Fibroblast of the aortic adventitia (primary cell): Measurements from ENCODE around the gene SLC38A10. TPM values are rescaled to one million over a fixed set of nuclear protein-coding genes. Genes with fewer than 3 reads are reported as not detected.

ENCODE experiments used
- DNase-seq: peaks from one replicate; pipeline ENCODE4 v3.0.0-alpha.2; 2010; ENCODE audit warnings: low read depth
- H3K4me3 ChIP-seq: 2 replicates; pipeline ENCODE4 v1.5.1; 2011; ENCODE audit warnings: low read depth, mild to moderate bottlenecking, control low read depth, low read length, moderate library complexity
- total RNA-seq: library from RNA; depleted of rRNA; stranded (reverse); fragments of >200 nt; gene quantifications from 2 replicates; pipeline ENCODE4 v1.2.3, GENCODE V29; 2012; ENCODE audit warnings: low replicate concordance
- TF ChIP-seq, protein P1 (sequence below): IDR thresholded peaks from 2 replicates; pipeline ENCODE4 v1.5.1; 2011; ENCODE audit warnings: mild to moderate bottlenecking, low read length, control low read depth, inconsistent platforms; ENCODE audit not compliant: insufficient read depth

The SLC38A10 gene
- total RNA-seq, 1 donor, result 49.5 TPM

DNA sequence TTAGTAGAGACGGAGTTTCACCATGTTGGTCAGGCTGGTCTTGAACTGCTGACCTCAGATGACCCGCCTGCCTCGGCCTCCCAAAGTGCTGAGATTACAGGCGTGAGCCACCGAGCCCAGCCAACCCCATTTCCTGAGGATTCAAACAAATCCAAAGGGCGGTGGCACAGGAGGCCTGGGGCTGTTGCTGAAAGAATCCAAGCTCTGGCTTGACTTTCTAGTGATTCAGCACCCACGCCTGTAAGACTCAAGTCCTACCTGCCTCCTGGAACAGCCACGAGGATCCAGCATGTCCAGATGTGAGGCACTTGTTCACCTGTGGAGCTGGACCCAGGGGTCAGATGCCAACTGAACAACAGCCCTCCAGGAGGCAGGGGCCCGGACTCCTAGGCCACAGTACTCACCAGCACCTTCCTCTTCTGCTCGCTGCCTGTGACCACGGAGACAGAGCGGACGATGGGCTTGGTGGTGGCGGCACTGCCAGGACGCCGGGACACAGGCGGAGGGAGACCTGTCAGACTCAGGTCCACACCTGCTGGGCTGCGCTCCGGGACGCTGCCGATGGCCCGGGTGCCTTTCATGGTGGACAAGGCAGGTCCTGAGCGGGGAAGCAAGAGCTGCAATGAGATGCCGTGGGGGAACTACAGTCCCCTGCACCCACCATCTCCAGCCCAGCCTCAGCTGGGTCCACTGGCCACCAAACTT, 75.5 kb downstream of the SLC38A10 start:
- no peak overlapping the region for H3K4me3 ChIP-seq
- no peak for DNase-seq
- TF ChIP-seq, protein P1, sequence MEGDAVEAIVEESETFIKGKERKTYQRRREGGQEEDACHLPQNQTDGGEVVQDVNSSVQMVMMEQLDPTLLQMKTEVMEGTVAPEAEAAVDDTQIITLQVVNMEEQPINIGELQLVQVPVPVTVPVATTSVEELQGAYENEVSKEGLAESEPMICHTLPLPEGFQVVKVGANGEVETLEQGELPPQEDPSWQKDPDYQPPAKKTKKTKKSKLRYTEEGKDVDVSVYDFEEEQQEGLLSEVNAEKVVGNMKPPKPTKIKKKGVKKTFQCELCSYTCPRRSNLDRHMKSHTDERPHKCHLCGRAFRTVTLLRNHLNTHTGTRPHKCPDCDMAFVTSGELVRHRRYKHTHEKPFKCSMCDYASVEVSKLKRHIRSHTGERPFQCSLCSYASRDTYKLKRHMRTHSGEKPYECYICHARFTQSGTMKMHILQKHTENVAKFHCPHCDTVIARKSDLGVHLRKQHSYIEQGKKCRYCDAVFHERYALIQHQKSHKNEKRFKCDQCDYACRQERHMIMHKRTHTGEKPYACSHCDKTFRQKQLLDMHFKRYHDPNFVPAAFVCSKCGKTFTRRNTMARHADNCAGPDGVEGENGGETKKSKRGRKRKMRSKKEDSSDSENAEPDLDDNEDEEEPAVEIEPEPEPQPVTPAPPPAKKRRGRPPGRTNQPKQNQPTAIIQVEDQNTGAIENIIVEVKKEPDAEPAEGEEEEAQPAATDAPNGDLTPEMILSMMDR, result no peak

DNA sequence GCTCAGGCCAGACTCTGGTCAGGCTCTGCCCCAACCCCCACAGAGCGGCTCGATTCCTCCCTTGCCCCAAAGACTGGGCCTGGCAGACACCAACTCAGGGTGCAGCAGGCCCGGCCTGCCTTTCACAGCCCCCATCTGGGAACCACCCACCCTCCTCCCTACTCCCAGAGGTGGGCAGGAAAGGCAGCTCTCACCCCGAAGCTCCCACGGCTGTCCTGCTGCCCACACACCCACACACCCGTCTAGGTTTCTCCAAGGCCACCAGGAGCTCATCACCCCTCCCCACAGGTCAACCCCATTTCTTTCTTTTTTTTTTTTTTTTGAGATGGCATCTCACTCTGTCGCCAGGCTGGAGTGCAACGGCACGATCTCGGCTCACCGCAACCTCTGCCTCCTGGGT, 76.1 kb downstream of the SLC38A10 start:
- no peak for DNase-seq
- TF ChIP-seq, protein P1, result no peak
- H3K4me3 ChIP-seq, result no peak overlapping the region

DNA sequence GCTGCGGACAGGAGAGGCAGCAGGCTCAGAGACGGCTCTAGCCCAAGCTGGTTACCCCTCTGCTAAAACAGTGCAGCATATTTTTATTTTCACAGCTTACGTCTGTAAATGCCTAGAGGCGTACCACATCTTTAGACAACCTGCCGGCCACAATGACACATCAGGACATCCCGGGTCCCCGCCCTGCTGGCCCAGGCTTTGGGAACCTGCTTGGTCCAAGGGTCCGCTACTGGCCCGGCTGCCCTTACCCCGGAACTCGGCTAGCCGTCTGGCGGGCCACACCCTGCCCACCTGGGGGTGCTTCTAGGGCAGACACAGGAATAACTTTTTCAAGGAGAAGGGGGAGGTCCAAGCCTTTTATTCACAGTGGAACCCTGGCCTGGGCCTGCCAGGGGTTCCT, 76.6 kb downstream of the SLC38A10 start:
- H3K4me3 ChIP-seq, result no peak overlapping the region
- TF ChIP-seq, protein P1, result no peak
- DNase-seq, result no peak

DNA sequence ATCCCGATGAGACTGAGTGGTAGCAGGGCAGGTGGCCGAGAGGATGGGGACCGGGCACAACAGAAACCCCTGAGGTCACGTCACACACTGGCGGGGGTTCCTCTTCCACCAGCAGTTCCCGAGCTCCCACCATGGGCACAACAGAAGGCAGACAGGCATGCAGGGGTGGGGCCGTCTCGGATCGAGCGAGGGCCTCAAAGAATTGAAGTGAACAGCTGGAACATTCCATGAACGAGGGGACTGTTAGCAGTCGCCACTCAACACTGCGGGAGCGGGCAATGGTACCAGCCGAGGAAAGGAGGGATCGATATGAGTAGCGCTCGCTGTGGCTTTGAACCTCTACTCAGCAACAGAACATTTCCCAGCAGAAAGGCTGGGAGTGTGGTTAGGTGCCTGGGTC, 77.6 kb downstream of the SLC38A10 start:
- no peak for DNase-seq
- H3K4me3 ChIP-seq, result no peak overlapping the region
- TF ChIP-seq, protein P1, result no peak

DNA sequence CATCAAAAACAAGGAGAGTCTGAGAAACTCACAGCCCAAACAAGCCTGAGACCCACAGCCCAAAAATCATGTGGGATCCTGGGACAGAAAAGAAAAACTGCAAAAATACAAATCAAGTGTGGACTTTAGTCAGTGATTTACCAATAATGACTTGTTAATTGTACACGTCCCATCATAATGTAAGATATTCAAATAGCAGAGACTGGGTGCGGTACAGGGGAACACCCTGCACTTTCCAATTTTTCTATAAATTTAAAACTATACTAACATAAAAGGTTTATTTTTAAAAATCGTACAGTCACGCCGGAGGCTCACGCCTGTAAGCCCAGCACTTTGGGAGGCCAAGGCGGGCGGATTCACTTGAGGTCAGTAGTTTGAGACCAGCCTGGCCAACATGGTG, 81.1 kb downstream of the SLC38A10 start:
- TF ChIP-seq, protein P1, result no peak
- no peak for DNase-seq
- no peak overlapping the region for H3K4me3 ChIP-seq

DNA sequence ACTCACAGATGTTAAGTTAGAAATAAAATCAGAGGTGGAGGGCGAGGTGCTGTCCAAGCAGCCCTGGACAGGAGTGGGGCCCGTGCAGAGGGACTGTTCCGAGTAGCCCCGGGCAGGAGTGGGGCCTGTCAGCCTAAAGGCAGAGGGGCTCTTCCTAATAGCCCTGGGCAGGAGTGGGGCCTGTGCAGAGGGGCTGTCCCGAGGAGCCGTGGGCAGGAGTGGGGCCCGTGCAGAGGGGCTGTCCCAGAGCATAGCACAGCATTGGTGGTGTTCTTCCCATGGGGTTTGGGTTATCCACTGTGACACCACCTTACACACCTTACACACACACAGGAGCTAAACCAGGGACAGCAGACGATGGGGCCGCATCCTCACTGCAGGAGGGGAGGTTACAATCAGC, 82.7 kb downstream of the SLC38A10 start:
- no peak overlapping the region for H3K4me3 ChIP-seq
- no peak for DNase-seq
- TF ChIP-seq, protein P1, result no peak

DNA sequence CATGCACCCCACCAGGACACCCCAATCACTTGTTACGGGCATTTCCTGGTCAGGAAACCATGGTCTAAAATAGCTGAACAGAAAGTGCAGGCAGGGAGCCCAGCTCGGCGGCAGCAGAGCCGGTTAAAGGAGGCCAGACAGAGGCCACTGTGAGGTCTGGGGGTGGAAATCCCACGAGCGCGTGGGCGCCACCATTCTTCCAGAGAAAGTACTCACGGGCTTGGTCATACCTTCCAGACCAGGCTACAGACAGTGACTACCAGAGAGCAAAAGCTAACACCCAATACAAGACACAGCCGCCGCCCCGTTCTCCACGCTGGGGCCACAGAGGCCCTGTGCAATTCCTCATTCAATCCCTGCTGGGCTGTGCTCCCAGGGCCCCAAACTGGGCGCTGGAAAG, 84.2 kb downstream of the SLC38A10 start:
- TF ChIP-seq, protein P1, result no peak
- peak; percentile 55 for DNase-seq
- H3K4me3 ChIP-seq, result no peak overlapping the region
